A673 (cell line): ENCODE results near the gene TBX19. TPM values are rescaled to one million over a fixed set of nuclear protein-coding genes. Genes with fewer than 3 reads are reported as not detected.

Experiments
- BruUV-seq: library from RNA; stranded (reverse); fragments of 400-500 nt; replicated peaks from 2 replicates; lab custom pipeline; 2021; lab: Mats Ljungman, UMichigan
- CTCF ChIA-PET: fragments of 300-600 bp; sonication (Branson Sonifier 250); formaldehyde crosslinking; loops from one replicate; lab custom pipeline; 2022; ENCODE audit warnings: antibody characterized with exemption; lab: Charles Lee
- POLR2A ChIA-PET: fragments of 300-600 bp; sonication (Branson Sonifier 250); formaldehyde crosslinking; loops from one replicate; lab custom pipeline; 2022; ENCODE audit warnings: antibody characterized with exemption; ENCODE audit not compliant: low non-redundant PET; lab: Charles Lee
- DNase-seq: peaks from one replicate; pipeline ENCODE4 v3.0.0-alpha.2; 2015; ENCODE audit warnings: low spot score
- H3K27ac ChIP-seq: fragments of 200-600 bp; sonication (generic); 2 replicates; pipeline ENCODE4 v1.5.1; 2016; ENCODE audit warnings: mixed run types, low read depth, mild to moderate bottlenecking, mixed read lengths, antibody characterized with exemption, low read length; ENCODE audit not compliant: poor library complexity, severe bottlenecking
- H3K27me3 ChIP-seq: fragments of 200-600 bp; sonication (generic); replicated peaks from 2 replicates; pipeline ENCODE4 v1.6.1; 2017; ENCODE audit warnings: mixed run types, low read depth, mild to moderate bottlenecking, mixed read lengths, antibody characterized with exemption, low read length; ENCODE audit not compliant: insufficient read depth, poor library complexity
- H3K36me3 ChIP-seq: fragments of 200-600 bp; sonication (generic); 2 replicates; pipeline ENCODE4 v1.6.1; 2016; ENCODE audit warnings: mixed run types, mild to moderate bottlenecking, mixed read lengths, antibody characterized with exemption, low read length; ENCODE audit not compliant: insufficient read depth, poor library complexity, severe bottlenecking
- H3K4me1 ChIP-seq: fragments of 200-600 bp; sonication (generic); 2 replicates; pipeline ENCODE4 v1.6.1; 2017; ENCODE audit warnings: mixed run types, mild to moderate bottlenecking, mixed read lengths, antibody characterized with exemption, low read length; ENCODE audit not compliant: insufficient read depth, poor library complexity, severe bottlenecking
- H3K4me3 ChIP-seq: fragments of 200-600 bp; sonication (generic); 2 replicates; pipeline ENCODE4 v1.5.1; 2016; ENCODE audit warnings: low read depth, mixed run types, mild to moderate bottlenecking, mixed read lengths, low read length; ENCODE audit not compliant: poor library complexity, severe bottlenecking
- H3K9me3 ChIP-seq: fragments of 200-600 bp; sonication (generic); 2 replicates; pipeline ENCODE4 v1.6.1; 2016; ENCODE audit warnings: mixed run types, low read depth, mild to moderate bottlenecking, mixed read lengths, antibody characterized with exemption, low read length; ENCODE audit not compliant: poor library complexity, severe bottlenecking
- CTCF ChIP-seq: fragments of 300-800, 200-600 bp; sonication (generic); conservative IDR thresholded peaks from 2 replicates; pipeline ENCODE4 v1.5.1; 2017; ENCODE audit warnings: low read depth, mild to moderate bottlenecking, antibody characterized with exemption, low read length, moderate library complexity, mixed read lengths
- EZH2 ChIP-seq: fragments of 200-600 bp; sonication (generic); IDR thresholded peaks from 2 replicates; pipeline ENCODE4 v1.6.1; 2017; ENCODE audit warnings: borderline replicate concordance, low read depth, mild to moderate bottlenecking, mixed read lengths, antibody characterized with exemption, low read length; ENCODE audit not compliant: poor library complexity, severe bottlenecking
- intact Hi-C: fragments of 100-400 bp; cut with micrococcal nuclease; formaldehyde crosslinking; loops from one replicate; pipeline ENCODE4 v1.10.0; 2022; ENCODE audit not compliant: unreplicated experiment
- total RNA-seq: library from RNA; stranded (reverse); gene quantifications from 2 replicates; pipeline ENCODE4 v1.2.3, GENCODE V29; 2021

The TBX19 gene
- total RNA-seq, 1 experiment from 2014 or later, result 2.5 TPM

GRCh38 chr1:168331569-168331968 is 50.9 kb downstream of the TBX19 start:
- CTCF ChIA-PET, result no interaction called here

GRCh38 chr1:168333562-168334276 is 53.0 kb downstream of the TBX19 start:
- Histone ChIP-seq H3K9me3 (no peaks in the 10 kb centered on the region), H3K27ac (no peak overlapping the region), H3K27me3 (no peaks in the 10 kb centered on the region), H3K4me3 (no peak overlapping the region), H3K4me1 (no peaks in the 10 kb centered on the region), H3K36me3 (no peaks in the 10 kb centered on the region)
- no TSS peak for BruUV-seq
- ChIA-PET POLR2A (no interaction called here), CTCF (interaction anchor here (1.1 to 1.2 kb wide), 2 partner anchors 8 to 9 kb away, joined by 3 to 5 read pairs; no protein-coding TSS in a partner anchor)
- no peak for DNase-seq
- intact Hi-C loops, result no loop called here
- no peak for TF ChIP-seq CTCF
- TF ChIP-seq EZH2, result no peak

More at GRCh38 chr1:168331569-168331968, 50.9 kb downstream of the TBX19 start:
- DNase-seq, result no peak
- Histone ChIP-seq H3K4me3 (no peak overlapping the region), H3K36me3 (no peaks in the 10 kb centered on the region), H3K9me3 (no peaks in the 10 kb centered on the region), H3K4me1 (no peaks in the 10 kb centered on the region), H3K27ac (no peak overlapping the region), H3K27me3 (no peaks in the 10 kb centered on the region)
- no TSS peak for BruUV-seq
- POLR2A ChIA-PET, result no interaction called here
- no peak for TF ChIP-seq CTCF
- intact Hi-C loops, result no loop called here

- intact Hi-C loops, result no loop called here
- Histone ChIP-seq H3K36me3 (no peaks in the 10 kb centered on the region), H3K27ac (no peak overlapping the region), H3K4me3 (no peak overlapping the region), H3K4me1 (no peaks in the 10 kb centered on the region), H3K9me3 (no peaks in the 10 kb centered on the region), H3K27me3 (no peaks in the 10 kb centered on the region)
- CTCF ChIA-PET, result no interaction called here
- no TSS peak for BruUV-seq
- POLR2A ChIA-PET, result no interaction called here
- no peak for DNase-seq
- no peak for TF ChIP-seq EZH2
- no peak for TF ChIP-seq CTCF
Observed at GRCh38 chr1:168335500-168335899, 54.8 kb downstream of the TBX19 start.
